Measurements from ENCODE around the gene ZDHHC3.

The ZDHHC3 gene

DNA sequence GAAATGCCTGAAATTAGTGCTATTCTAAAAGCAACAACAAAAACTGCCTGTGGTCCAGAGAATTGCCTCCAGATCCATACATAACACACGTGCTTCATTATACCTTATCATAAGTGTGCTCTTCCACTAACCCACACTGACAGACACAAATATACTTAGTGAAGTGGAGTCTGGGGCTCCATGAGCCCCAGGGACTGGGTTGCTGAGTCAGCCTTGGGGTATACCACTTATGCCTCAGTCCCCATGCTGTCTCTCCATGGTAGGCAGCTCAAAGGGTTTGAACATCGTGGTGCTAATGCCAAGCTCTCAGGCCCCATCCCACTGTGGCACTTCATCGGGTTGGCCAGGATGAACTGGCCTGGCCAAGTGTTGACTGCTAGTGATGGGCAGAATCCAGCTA lies 10.8 kb downstream of the ZDHHC3 start:
- H3F3A ChIP-seq (ENCODE audit: control insufficient read depth, insufficient read depth), result no peaks in the 10 kb centered on the region
- H3K27me3 ChIP-seq (ENCODE audit: control insufficient read depth, low read length), result no peaks in the 10 kb centered on the region
- H4K20me1 ChIP-seq (ENCODE audit: control insufficient read depth, insufficient read depth, low read depth, low read length), result peaks cover 6% of the 10 kb centered on the region
- TF ChIP-seq EZH2phosphoT487 (IDR thresholded peaks at IDR 0.05; ENCODE audit: borderline replicate concordance, low read length), result no peak
- TF ChIP-seq, protein P1, sequence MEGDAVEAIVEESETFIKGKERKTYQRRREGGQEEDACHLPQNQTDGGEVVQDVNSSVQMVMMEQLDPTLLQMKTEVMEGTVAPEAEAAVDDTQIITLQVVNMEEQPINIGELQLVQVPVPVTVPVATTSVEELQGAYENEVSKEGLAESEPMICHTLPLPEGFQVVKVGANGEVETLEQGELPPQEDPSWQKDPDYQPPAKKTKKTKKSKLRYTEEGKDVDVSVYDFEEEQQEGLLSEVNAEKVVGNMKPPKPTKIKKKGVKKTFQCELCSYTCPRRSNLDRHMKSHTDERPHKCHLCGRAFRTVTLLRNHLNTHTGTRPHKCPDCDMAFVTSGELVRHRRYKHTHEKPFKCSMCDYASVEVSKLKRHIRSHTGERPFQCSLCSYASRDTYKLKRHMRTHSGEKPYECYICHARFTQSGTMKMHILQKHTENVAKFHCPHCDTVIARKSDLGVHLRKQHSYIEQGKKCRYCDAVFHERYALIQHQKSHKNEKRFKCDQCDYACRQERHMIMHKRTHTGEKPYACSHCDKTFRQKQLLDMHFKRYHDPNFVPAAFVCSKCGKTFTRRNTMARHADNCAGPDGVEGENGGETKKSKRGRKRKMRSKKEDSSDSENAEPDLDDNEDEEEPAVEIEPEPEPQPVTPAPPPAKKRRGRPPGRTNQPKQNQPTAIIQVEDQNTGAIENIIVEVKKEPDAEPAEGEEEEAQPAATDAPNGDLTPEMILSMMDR (IDR thresholded peaks at IDR 0.05; ENCODE audit: low read depth, low read length, poor library complexity, severe bottlenecking), result no peak
- H3K4me3 ChIP-seq (ENCODE audit: low read length), result no peak overlapping the region
- no peak overlapping the region for H3K27ac ChIP-seq (ENCODE audit: low read depth, low read length)
- H3K9me2 ChIP-seq (replicated peaks; ENCODE audit: control insufficient read depth, low read length), result no peaks in the 10 kb centered on the region
- no peak overlapping the region for H3K4me2 ChIP-seq (ENCODE audit: low read length)
- H3K9me3 ChIP-seq (ENCODE audit: control insufficient read depth, insufficient read depth, low read length), result no peaks in the 10 kb centered on the region
- H3K4me1 ChIP-seq (ENCODE audit: control insufficient read depth, low read length), result peaks cover 22% of the 10 kb centered on the region
- peaks cover 90% of the 10 kb centered on the region for H3K79me2 ChIP-seq (ENCODE audit: control insufficient read depth, low read length)
- no peaks in the 10 kb centered on the region; the same call in 1 of the 2 replicates for H3K36me3 ChIP-seq (ENCODE audit: control insufficient read depth, low read length)

DNA sequence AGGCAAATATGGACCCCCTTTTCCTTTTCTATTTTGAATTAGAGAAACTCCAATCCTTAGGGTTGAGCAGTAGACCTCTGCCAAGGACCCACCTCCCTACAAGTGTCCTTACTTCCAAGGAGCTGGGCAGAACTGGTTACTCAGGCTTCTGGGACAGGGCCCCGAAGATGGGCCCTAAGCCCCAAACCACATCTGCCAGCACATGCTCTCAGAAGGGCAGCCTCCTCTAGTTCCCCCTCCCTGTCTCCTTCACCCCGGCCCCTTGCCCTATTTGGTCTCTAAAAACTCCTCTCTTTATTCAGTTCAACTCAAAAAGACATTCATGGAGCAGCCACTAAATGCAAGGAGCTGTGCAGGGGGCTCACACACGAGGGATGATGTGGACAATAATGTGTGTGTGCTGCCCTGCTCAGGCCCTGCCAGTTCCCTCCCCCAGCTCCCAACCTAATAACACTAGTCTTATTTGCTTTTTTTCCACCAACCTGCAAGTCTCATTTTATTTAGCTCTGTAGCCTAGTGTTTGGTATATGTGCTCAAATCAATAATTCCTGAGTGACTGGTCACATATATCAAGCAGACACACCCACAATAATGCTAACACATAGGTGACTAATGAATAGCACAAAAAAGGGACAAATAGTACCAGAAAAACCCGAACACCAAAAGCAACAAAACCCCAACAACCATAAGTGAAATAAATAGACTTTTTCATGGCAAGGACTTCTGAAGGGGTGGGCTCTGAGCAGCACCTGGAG lies 12.2 kb downstream of the ZDHHC3 start:
- Histone ChIP-seq H4K20me1 (ENCODE audit: control insufficient read depth, insufficient read depth, low read depth, low read length) (peaks cover 6% of the 10 kb centered on the region), H3K4me2 (ENCODE audit: low read length) (no peak overlapping the region)

GRCh38 chr3:44962621-44963393 lies 13.2 kb downstream of the ZDHHC3 start:
- TF ChIP-seq, protein P1 (IDR thresholded peaks at IDR 0.05; ENCODE audit: low read depth, low read length, poor library complexity, severe bottlenecking), result no peak
- no peak for TF ChIP-seq EZH2phosphoT487 (IDR thresholded peaks at IDR 0.05; ENCODE audit: borderline replicate concordance, low read length)
- no peaks in the 10 kb centered on the region for H3K9me3 ChIP-seq (ENCODE audit: control insufficient read depth, insufficient read depth, low read length)
- peaks cover 73% of the 10 kb centered on the region for H3K79me2 ChIP-seq (ENCODE audit: control insufficient read depth, low read length)
- H3F3A ChIP-seq (ENCODE audit: control insufficient read depth, insufficient read depth), result no peaks in the 10 kb centered on the region
- no peaks in the 10 kb centered on the region for H3K4me1 ChIP-seq (ENCODE audit: control insufficient read depth, low read length)
- H3K27me3 ChIP-seq (ENCODE audit: control insufficient read depth, low read length), result no peaks in the 10 kb centered on the region
- H3K36me3 ChIP-seq (ENCODE audit: control insufficient read depth, low read length), result peaks cover 14% of the 10 kb centered on the region; the same call in 1 of the 2 replicates
- no peaks in the 10 kb centered on the region for H3K9me2 ChIP-seq (replicated peaks; ENCODE audit: control insufficient read depth, low read length)
- H4K20me1 ChIP-seq (ENCODE audit: control insufficient read depth, insufficient read depth, low read depth, low read length), result peaks cover 6% of the 10 kb centered on the region
- H3K4me2 ChIP-seq (ENCODE audit: low read length), result no peak overlapping the region
- H3K27ac ChIP-seq (ENCODE audit: low read depth, low read length), result no peak overlapping the region
- no peak overlapping the region for H3K4me3 ChIP-seq (ENCODE audit: low read length)

More for the DNA sequence above, 12.2 kb downstream of the ZDHHC3 start:
- Histone ChIP-seq H3F3A (ENCODE audit: control insufficient read depth, insufficient read depth) (no peaks in the 10 kb centered on the region), H3K4me3 (ENCODE audit: low read length) (no peak overlapping the region), H3K27me3 (ENCODE audit: control insufficient read depth, low read length) (no peaks in the 10 kb centered on the region), H3K9me3 (ENCODE audit: control insufficient read depth, insufficient read depth, low read length) (no peaks in the 10 kb centered on the region), H3K79me2 (ENCODE audit: control insufficient read depth, low read length) (peaks cover 83% of the 10 kb centered on the region), H3K9me2 (replicated peaks; ENCODE audit: control insufficient read depth, low read length) (no peaks in the 10 kb centered on the region), H3K4me1 (ENCODE audit: control insufficient read depth, low read length) (peaks cover 8% of the 10 kb centered on the region), H3K27ac (ENCODE audit: low read depth, low read length) (no peak overlapping the region), H3K36me3 (ENCODE audit: control insufficient read depth, low read length) (peaks cover 5% of the 10 kb centered on the region; the same call in 1 of the 2 replicates)
- TF ChIP-seq, protein P1 (IDR thresholded peaks at IDR 0.05; ENCODE audit: low read depth, low read length, poor library complexity, severe bottlenecking), result no peak
- no peak for TF ChIP-seq EZH2phosphoT487 (IDR thresholded peaks at IDR 0.05; ENCODE audit: borderline replicate concordance, low read length)

Measured in DOHH2 (cell line).